Midbrain (tissue), 1 donor: ENCODE results near the gene PRDX2.

ENCODE experiments used
- DNase-seq: peaks from one replicate; lab custom pipeline; 2025; lab: John Stamatoyannopoulos, UW

PRDX2 gene

DNA sequence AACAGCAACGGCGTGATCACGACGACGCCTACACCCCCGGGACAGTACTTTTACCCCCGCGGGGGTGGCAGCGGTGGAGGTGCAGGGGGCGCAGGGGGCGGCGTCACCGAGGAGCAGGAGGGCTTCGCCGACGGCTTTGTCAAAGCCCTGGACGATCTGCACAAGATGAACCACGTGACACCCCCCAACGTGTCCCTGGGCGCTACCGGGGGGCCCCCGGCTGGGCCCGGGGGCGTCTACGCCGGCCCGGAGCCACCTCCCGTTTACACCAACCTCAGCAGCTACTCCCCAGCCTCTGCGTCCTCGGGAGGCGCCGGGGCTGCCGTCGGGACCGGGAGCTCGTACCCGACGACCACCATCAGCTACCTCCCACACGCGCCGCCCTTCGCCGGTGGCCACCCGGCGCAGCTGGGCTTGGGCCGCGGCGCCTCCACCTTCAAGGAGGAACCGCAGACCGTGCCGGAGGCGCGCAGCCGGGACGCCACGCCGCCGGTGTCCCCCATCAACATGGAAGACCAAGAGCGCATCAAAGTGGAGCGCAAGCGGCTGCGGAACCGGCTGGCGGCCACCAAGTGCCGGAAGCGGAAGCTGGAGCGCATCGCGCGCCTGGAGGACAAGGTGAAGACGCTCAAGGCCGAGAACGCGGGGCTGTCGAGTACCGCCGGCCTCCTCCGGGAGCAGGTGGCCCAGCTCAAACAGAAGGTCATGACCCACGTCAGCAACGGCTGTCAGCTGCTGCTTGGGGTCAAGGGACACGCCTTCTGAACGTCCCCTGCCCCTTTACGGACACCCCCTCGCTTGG, 9.3 kb downstream of the PRDX2 start:
- DNase-seq: no peak

DNA sequence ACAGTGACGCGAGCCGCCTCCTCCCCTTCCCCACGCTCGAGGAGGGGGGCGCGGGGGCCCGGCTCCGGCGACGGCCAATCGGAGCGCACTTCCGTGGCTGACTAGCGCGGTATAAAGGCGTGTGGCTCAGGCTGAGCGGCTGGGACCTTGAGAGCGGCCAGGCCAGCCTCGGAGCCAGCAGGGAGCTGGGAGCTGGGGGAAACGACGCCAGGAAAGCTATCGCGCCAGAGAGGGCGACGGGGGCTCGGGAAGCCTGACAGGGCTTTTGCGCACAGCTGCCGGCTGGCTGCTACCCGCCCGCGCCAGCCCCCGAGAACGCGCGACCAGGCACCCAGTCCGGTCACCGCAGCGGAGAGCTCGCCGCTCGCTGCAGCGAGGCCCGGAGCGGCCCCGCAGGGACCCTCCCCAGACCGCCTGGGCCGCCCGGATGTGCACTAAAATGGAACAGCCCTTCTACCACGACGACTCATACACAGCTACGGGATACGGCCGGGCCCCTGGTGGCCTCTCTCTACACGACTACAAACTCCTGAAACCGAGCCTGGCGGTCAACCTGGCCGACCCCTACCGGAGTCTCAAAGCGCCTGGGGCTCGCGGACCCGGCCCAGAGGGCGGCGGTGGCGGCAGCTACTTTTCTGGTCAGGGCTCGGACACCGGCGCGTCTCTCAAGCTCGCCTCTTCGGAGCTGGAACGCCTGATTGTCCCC, 10.1 kb downstream of the PRDX2 start, which contains the start of gene JUNB:
TSS of gene JUNB (plus strand) at position 142 of the 706 bp plus-strand sequence. CDS start at position 428, 286 bp downstream.
- peak; percentile 98 for DNase-seq

DNA sequence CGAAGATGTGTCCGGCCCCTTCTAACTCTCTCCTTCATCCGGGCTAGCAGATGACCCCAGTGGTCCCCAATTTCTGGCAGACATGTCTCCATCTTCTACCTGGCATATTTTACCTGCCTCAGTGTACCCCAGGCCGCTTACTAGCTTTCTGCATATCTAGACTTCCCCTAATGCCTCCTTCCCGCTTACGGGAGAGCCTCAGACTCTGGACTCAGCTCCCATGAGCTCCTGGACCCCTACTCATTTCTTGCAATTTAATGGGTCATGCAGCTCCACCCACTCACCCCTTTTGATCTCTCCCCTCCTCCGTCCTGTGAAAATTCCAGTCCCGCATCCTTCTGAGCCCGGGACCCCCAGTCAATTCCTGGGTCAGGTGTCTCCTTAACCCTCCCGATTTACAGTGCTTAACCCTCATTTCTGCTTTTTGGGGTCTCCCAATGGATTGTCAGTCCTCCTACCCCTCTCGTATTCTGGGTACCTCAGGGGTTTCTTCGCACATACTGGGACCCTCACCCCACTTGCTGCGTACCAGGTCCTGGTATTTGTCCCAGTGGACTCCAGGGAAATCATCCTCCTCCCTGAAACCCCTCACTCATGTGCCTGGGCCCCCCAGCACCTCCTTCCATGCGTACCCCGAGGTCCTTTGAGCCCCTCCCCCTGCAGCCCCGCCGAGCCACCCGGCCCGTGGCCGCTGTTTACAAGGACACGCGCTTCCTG, 10.8 kb downstream of the PRDX2 start:
- DNase-seq: no peak

DNA sequence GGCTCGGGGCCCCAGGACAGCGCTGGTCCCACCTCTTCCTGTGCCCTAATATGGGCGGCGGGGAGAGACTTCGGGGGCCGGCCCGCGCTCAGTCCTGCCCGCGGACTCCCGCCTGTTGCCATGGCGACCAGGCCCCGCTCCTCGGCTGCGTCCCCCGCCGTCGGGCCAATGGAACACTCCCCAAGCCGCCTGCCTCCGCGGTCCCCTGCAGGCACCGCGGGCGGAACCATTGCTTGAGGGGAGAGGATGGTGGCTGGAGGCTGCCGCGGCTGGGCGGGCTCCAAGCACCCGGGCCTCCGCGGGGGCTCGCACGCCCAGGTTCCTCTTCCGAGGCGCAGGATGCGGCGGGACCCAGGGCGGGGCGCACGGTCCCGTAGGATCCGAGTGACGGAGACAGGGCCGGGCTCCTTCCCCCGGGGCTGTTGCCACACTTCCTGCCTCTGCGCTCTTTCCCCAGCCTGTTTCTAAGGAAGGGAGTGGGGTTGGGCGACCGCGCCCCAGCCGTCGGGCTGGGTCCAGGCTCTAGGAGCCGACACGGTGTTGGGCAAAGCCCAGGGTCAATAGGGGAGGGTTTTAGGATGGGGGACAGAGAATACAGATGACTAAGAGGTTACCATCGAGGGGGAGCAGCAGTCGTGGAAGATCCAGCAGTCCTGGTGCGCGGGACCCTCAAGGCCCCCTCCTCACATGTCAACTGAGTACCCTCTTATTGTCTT, 11.5 kb downstream of the PRDX2 start:
- DNase-seq: peak; percentile 92

DNA sequence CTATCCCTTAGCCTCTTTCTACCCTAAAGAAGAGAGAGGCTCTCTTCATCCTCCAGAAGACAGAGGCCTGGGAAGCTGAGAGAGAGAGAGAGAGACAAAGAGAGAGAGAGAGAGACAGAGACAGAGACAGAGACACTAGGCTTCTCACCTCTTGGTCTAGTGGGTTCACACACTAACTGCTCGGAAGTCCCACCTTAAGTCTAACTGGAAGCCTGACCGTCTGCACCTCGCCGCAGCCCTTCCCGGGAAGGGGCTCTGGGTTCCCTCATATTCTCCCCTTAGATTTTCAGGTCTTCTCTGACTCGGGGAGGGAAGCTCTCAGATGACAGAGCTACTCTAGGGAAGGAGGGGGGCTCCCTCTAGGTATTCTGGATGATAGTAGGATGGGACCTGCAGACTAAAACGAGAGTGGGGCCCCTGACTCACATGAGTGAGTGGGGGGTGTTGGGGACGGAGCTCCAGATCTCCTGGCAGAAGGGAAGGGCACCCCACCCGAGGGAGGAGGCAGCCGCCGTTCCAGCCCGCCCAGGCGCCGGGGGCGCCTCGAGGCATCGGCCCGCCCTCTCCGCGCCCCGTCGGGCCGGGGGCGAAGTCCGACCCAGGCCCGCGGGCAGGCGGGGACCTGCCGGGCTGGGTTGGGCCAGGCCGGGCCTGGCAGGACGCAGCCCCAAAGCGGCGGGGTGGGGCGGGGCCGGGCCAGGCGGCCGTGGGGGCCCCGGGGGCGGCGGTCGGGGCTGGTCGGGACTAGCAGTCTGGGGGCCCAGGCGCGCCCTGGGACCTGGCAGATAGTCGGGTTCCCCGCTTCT, 12.3 kb downstream of the PRDX2 start:
- DNase-seq: no peak

DNA sequence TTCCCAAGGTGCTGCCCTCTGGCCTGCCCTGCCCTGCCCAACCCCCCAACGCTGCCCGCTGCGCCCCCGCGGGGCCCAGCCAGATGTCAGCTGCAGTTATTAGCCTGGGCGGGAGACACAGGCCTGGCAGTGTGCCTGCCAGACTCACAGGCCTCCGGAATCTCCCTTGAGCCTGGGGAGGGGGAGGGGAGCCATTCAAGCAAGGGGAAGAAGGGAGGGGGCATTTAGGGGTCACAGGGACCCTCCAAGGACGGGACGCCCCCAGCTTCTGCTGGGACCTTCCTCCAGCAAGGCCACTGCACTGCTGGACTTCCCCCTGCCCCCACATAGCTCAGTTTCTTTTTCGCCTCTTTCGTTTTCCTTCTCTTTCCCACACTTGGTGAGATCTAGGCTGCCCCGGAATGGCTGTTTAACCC, 12.9 kb downstream of the PRDX2 start:
- DNase-seq: no peak

DNA sequence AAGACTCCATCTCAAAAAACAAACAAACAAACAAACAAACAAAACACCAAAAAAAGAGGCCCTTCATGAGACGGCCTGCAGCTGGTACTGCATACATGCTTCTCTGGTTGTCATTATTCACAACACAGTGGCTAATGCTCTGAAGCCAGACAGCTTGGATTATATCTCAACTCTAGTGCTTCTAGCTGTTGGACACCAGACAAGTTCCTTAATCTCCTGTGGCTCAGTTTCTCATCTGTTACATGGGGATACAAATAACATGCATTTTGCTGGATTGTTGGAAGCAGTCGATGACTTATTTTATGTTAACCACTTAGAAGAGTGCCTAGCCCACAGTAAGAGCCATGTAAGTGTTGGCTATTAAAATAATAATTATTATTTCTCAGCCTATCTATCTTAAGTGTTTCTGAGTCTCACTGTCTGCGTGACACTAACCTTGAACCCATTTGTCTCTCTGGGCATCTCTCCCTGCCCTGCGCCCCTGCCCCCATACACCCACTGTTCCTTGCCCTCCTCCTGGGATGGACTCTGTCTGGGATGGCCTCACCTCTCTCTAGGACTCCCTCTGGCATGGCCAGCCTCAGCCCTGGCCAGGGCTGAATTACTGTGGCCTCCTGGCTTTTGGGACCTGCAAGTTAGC, 13.4 kb downstream of the PRDX2 start:
- no peak for DNase-seq

DNA sequence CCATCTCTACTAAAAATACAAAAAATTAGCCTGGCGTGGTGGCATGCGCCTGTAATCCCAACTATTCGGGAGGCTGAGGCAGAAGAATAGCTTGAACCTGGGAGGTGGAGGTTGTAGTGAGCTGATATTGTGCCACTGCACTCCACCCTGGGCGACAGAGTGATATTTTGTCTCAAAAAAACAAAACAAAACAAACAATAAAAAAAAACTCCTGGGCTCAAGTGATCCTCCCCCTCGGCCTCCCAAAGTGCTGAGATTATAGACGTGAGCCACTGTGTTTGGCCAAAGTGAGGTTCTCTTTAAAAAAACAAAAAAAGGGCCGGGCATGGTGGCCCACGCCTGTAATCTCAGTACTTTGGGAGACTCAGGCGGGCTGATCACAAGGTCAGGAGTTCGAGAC, 14.1 kb downstream of the PRDX2 start:
- no peak for DNase-seq

DNA sequence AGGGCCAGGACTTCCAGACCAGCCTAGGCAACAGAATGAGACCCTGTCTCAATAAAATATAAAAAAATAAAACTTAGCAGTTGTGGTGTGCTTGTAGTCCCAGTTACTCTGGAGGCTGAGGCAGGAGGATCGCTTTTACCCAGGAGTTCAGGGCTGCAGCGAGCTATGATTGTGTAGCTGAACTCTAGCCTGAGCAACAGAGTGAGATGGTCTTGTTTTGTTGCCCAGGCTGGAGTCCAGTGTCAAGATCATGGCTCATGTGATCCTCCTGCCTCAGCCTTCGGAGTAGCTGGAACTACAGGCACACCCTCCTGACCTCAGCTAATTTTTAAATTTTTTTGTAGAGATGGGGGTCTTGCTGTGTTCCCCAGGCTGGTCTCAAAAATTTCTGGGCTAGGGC, 14.6 kb downstream of the PRDX2 start:
- DNase-seq: no peak

DNA sequence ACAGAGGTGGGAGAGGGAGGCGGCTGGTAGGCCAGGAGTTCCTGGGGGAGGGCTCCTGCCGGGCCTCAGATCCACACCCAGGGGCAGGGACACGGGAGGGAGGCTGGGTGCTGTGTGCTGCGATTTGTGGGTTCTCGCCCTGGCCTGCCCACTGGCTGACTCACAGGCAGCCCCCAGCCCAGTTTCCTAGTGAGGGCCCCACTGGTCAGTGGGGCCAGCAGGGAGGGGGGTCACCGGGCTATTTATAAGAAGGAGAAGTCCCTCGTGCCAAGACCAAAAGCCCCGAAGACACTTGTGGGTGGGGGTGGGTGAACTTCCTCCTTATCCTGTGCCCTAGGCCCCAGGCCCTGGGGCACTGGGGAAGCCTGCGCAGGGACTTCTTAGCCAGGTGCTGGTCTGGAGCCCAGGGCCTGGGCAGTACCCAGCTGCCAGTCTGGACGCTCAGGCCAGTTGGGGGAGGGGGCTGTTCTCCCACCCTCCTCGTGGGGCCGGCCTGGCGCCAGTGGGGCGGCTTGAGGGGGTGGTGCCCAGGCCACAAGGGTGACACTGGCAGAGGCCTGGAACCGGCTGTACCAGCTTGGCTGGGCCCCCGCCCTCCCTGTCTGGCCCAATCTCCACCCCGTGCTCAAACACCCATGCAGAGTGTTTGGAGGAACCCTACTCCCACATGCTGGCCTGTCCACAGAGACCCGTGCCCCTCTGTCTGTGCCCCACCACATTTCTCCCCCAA, 15.3 kb downstream of the PRDX2 start:
- peak; percentile 68 for DNase-seq

DNA sequence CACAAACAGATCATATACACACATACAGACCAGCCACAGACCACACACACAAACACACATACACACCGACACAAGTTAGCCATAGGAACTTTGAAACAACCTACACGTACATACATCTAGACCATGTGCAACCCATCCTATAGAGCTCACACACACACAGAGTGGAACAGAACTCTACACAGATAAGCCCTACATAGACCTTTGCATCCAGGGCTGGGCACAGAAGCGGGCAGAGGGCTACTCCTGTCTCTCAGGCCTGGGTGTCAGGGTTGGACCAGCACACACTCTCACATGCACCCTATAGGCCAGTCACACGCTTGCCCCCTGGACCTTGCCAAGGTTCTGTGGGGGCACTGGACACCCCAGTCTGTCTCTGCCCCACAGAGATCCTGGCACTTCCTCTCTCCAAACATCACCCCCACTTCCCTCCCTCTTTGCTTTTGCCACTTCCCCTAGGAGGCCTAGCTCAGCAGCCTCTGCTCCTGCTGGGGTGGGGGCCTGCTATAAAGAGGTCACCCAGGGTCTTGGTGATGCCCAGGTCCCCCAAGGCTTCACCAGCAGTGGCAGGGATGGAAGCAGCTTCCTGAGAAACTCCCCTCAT, 16.1 kb downstream of the PRDX2 start:
- DNase-seq: no peak

DNA sequence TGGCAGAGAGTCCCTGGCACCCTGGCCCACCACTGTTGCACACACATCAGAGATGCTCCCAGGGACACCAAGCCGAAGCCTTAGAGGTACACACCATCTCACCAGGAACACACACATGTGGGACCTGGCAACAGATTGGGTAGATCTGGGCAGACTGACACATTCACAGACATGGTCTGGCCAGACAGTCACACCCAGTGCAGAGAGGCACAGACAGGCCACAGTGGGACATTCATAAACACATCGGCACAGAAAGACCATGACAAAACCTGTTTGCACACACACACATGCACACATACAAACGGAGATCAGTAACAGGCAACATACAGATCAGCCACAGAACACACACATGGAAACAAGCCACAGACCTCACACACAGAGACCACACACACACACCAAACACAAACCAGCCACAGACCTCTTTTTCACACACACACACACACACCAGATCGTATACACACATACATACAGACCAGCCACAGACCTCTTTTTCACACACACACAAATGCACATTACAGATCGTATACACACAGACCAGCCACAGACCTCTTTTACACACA, 16.6 kb downstream of the PRDX2 start:
- no peak for DNase-seq

DNA sequence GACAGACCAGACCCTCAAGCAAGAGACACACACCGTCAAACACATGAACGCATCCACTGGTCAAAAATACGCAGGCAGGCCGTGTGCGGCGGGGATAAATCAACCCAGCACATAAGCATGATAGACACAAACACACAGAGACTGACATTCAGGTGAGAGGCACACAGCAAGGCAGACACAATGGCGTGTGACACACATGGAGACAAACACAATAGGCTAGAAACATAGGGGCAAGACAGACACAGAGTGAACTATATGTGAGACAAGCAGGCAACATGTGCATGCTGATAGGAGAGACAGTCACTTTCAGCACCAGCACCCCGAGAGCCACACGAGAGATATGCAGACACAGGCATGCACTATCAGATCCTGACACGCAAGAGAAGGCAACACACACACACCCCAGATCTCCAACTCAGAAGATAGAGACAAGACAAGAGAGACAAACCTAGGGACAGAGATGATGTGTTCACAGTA, 17.2 kb downstream of the PRDX2 start:
- DNase-seq: no peak

DNA sequence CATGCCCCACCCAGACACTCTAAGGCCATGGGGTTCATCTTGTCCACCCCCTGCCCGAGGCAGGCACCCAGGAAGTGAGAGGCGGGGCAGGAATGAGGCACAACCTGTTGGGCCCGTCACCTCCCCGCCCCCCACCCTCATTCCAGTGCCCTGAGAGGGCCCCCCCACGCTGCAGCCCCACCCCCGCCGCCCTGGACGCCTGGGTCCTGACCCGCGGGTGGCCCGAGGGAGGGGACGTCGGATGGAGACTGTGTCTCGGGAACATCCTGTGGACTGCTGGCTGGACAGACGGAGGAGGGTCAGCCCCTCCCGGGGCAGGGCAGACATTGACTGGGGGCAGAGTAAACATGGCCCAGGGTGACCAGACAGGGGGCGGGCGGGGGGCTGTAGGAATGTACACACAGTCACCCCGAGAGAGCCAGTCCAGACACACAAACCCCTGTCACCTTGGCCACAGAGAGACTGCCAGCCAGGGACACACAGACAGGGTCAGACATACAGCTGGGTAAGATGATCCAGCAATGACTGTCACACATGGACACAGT, 17.7 kb downstream of the PRDX2 start:
- DNase-seq: no peak

DNA sequence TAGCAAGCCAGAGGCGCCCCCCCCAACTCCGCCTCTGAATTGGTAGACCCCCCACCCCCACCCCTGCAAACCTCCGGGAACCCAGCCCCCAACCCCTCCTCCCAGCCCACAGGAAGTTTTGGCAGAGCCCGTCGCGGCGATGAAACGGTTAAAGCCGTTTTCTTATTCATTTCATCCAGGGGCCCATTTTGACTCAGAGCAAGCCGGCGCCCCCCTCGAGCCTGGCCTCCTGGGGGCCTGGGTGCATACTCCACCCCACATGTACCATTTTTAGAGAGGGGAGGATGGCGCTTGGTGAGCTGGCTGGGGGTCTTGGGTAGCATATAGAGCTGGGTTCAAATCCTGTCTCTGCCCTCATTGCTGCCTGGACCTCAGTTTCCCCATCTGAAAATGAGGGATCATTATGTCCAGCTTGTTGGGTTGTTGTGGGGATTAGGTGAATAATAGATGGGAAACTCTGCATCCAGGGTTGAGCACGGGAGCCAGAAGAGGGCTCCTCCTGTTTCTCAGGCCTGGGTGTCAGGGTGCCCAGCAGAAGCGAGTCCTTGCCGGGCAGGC, 18.2 kb downstream of the PRDX2 start:
- DNase-seq: no peak

DNA sequence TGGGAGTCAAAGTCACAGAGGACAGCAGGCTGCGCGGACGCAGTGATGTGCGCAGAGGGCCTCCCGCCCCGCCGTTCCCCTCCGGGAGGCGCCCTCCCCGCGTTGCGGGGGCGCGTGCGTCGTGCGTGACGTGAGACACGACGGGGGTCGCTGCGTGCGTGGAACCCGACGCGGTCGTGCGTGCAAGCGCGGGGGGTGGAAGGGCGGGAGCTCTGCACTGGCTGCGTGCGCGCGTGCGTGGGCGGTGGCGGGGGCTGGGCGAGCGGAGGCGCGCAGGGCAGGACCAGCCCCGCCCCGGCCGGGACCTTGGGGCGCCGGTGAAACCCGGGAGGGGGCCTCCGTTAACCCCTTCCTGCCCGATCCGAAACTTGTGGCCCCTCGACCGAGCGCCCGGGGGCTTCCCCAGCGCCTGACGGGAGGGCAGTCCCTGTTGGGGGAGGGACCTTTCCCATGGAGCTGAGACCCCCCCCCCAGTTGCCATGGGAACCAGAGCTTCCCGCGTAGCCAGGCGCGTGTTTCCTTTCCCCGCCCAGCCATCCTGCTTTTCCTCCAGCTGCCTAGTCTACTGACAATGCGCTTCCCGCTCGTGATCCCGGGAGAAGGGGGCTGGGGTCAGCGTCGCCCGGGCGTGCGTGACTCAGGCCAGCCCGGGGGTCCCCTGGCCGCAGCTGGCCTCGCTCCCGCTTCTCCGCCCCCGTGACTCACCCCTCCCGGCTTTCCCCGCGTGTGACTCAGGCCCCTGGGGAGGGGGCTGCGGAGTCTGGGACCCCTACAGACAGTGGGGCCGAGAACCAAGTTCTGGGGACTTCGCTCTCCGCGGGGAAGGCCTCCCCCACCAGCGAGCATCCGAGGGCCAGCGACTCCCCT, 18.9 kb downstream of the PRDX2 start:
- peak; percentile 84 for DNase-seq

DNA sequence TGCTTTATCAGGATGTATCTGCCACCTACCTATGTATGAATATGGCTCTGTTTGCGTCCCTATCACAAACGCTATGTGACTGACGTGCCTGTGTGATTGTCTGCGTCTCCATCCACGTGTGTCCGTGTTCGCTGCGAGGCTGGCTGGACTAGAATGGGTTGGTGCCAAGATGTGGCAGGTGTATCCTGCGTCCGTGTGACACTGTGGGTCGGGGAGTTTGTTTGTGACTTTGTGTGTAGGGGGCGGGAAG, 19.5 kb downstream of the PRDX2 start:
- no peak for DNase-seq
